ENCODE results near the gene PRDM16. TPM values are rescaled to one million over a fixed set of nuclear protein-coding genes. Genes with fewer than 3 reads are reported as not detected.
A peak's percentile ranks its signal among the peaks of the same experiment; 100 is the strongest.

PRDM16 gene
- total RNA-seq, 4 donors from 2014 or later: 15.7 to 54.3 (median 27.6) TPM

DNA sequence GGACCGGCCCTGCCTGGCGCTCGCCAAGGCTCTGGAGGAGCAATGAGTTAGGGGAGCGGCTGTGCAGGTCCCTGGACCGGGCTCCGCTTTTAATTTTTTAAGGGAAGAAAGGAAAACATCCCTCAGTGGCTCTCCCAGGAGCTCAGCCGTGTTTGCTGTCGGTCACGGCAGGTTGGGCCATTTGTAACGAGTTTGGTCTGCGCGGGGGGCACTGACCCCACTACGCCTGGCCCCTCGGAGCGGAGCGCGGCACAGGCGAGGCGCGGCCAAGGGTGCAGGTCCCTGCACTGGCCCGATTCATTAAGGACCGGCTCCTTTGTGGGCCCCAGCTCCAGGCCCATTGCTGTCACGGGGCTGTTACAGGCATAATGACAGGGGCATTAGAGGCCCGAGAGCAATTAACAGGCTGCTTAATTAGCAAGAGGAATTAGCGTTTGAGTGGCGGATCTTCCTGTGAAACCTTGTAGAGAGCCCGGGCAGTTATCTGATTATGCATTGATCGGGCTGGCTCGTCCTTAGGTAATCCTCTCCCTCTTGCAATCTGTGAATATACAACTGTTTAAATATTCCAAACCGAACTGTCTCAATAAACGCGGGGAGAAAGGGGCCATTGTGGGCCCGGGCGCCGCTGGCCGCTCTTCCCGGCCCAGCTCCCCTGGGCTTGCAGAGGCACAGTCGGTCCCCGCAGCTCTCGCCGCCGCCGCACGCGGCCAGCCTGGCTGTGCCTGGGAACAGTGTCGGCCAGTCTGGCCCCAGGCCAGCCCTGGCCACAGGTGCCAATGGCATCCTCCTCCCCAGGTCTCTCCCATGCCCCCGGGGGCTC lies 56.8 kb downstream of the PRDM16 start:
- Histone ChIP-seq H3K4me3 (replicated peaks in 1 of 3) (no peak overlapping the region), H3K27me3 (no peaks in the 10 kb centered on the region), H3K4me1 (peaks cover 63 to 81% of the 10 kb centered on the region in 2 donors), H3K36me3 (no peaks in the 10 kb centered on the region), H3K9me3 (no peaks in the 10 kb centered on the region), H3K27ac (peak overlapping the region; percentile 70 to 87 (median 80))
- no peak for TF ChIP-seq POLR2A (IDR thresholded peaks at IDR 0.05)
- TF ChIP-seq, protein P1, sequence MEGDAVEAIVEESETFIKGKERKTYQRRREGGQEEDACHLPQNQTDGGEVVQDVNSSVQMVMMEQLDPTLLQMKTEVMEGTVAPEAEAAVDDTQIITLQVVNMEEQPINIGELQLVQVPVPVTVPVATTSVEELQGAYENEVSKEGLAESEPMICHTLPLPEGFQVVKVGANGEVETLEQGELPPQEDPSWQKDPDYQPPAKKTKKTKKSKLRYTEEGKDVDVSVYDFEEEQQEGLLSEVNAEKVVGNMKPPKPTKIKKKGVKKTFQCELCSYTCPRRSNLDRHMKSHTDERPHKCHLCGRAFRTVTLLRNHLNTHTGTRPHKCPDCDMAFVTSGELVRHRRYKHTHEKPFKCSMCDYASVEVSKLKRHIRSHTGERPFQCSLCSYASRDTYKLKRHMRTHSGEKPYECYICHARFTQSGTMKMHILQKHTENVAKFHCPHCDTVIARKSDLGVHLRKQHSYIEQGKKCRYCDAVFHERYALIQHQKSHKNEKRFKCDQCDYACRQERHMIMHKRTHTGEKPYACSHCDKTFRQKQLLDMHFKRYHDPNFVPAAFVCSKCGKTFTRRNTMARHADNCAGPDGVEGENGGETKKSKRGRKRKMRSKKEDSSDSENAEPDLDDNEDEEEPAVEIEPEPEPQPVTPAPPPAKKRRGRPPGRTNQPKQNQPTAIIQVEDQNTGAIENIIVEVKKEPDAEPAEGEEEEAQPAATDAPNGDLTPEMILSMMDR (IDR thresholded peaks at IDR 0.05): no peak
- intact Hi-C loops (cut with DNase I): no loop called here
- WGBS, 2 donors: 85 to 87% methylated on average over 39 to 44 of the region's 47 CpGs
- no peak for DNase-seq

DNA sequence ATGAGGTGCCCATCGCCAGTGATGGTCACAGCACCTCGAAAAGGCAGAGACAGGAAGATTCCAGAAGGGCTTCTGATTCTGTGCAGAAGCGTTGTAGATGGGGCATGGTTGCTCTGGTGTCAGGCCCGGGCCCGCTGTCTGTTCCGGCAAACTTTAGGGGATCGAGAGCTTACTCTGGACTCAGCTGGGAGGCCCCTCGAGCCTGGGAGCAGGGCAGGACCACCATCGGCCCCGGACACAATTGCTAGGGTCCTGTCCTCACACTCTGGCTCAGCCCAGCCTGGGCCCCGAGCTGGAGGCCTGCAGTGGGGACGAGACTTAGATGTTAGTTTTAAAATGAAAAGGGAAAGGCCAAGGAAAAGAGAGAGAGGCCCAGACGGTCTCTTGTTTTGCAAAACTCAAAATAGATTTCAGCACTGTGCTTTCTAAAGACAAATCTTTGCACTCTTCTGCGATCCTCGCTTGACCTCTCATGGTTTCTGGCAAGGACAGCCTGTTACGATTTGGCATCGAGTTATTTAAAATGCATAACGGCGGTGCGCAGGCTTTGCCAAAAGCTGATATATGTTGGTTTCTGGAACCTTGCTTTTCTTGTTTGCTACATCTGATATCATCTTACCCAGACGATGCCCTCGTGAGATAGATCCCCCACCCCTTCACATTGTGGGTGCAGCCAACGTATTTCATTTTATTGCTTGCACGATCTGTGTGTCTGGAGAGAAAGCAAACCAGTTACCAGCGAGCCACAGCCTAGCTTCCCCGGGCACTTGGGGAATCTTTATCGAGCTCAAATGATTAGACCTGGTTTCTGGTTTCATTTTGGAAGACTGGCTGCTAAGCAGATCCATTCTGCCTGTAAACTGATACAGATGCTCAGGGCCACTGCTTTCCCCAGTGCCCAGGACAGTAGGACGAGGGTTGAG lies 58.0 kb downstream of the PRDM16 start:
- H3K27me3 ChIP-seq: no peaks in the 10 kb centered on the region
- H3K27ac ChIP-seq: peak overlapping the region; percentile 70 to 87 (median 80)
- WGBS, 2 donors: 43 to 50% methylated on average over 22 to 28 of the region's 28 CpGs
- intact Hi-C loops (cut with DNase I): no loop called here
- H3K4me3 ChIP-seq (replicated peaks in 1 of 3): no peak overlapping the region
- TF ChIP-seq, protein P1 (IDR thresholded peaks at IDR 0.05): no peak
- no peak for TF ChIP-seq POLR2A (IDR thresholded peaks at IDR 0.05)
- DNase-seq: peak in 1 of 2 donors; percentile 43
- peaks cover 72 to 93% of the 10 kb centered on the region in 2 donors for H3K4me1 ChIP-seq
- no peaks in the 10 kb centered on the region for H3K36me3 ChIP-seq
- H3K9me3 ChIP-seq: no peaks in the 10 kb centered on the region

DNA sequence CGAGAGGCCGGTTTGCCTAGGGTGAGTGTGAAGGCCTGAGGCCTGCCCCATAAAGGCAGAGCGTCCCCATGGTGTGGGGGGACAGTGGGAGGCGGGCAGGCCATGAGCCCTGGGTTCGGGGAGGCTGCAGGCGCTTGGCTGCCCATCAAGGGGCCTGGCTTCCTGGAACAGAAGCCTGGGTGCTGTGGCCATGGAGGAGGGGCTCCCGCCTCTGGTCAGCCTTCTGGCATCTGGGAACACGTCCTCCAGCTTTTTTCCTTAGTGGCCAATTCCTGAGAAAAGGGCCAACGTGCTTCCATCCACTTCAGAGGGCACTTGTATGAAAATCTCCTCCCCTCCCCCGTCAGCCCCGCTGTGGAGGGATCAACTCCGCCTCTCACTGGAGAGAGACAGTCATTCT lies 58.7 kb downstream of the PRDM16 start:
- Histone ChIP-seq H3K4me1 (peaks cover 71 to 93% of the 10 kb centered on the region in 2 donors), H3K36me3 (no peaks in the 10 kb centered on the region), H3K4me3 (replicated peaks in 1 of 3) (no peak overlapping the region), H3K27ac (peak overlapping the region; percentile 70 to 87 (median 80)), H3K9me3 (no peaks in the 10 kb centered on the region), H3K27me3 (no peaks in the 10 kb centered on the region)
- DNase-seq: peak; percentile 82 to 83
- intact Hi-C loops (cut with DNase I): no loop called here
- 10 to 42% methylated on average over 3 to 9 of the region's 12 CpGs for WGBS, 2 donors
- TF ChIP-seq, protein P1 (IDR thresholded peaks at IDR 0.05): no peak
- TF ChIP-seq POLR2A (IDR thresholded peaks at IDR 0.05): no peak

DNA sequence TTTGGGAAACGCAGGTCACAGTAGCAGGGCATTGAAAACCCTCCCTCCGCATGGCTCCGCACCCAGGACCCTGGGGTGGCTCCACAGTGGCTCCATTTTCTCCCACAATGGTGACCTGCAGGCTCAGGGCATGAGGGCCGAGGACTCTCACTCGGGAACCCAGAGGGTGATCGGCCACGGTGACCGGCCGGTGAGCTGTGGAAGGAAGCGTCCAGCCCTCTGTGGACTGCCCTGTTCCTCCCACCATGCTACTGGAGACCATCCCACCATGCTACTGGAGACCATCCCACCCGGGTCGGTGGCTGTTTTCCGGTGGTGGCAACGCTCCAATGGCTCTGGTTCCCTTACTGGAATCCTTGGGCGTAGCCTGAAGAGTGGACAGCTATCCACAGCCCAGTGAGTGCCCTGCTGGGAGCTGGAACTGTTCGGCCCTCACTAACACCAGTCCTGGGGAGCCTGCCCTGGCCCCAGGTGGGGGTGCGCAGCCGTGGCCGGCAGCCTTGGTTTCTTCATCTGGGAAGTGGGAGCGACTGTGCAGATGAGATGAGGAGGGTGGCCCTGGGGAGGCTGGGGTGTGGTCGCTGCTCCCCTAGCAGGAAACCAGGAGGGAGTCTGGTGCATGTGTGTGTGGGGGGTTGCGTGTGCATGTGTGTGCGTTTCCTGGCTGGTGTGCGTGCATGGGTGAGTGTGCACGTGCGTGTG lies 59.6 kb downstream of the PRDM16 start:
- WGBS, 2 donors: 72 to 84% methylated on average over 14 to 19 of the region's 26 CpGs
- peak overlapping the region; percentile 70 to 87 (median 80) for H3K27ac ChIP-seq
- H3K4me3 ChIP-seq (replicated peaks in 1 of 3): no peak overlapping the region

More for the DNA sequence above, 59.6 kb downstream of the PRDM16 start:
- H3K4me1 ChIP-seq: peaks cover 79 to 96% of the 10 kb centered on the region in 2 donors
- TF ChIP-seq POLR2A (IDR thresholded peaks at IDR 0.05): no peak
- TF ChIP-seq, protein P1 (IDR thresholded peaks at IDR 0.05): no peak
- no peaks in the 10 kb centered on the region for H3K27me3 ChIP-seq
- intact Hi-C loops (cut with DNase I): no loop called here
- peak; percentile 41 to 61 for DNase-seq
- H3K9me3 ChIP-seq: no peaks in the 10 kb centered on the region
- no peaks in the 10 kb centered on the region for H3K36me3 ChIP-seq

All from thyroid gland (tissue), 4 donors.